GM23338 (cell line): ENCODE data around the gene TYMS. TPM values are rescaled to one million over a fixed set of nuclear protein-coding genes. Genes with fewer than 3 reads are reported as not detected.
A peak's percentile ranks its signal among the peaks of the same experiment; 100 is the strongest.

Experiments
- ATAC-seq: fragments of 200-7000 bp; cut with Tn5 transposase; 3 replicates; pipeline ENCODE4 v1.9.1; 2020
- DNase-seq: peaks from one replicate; pipeline ENCODE4 v3.0.0-alpha.2; 2015; ENCODE audit warnings: low spot score
- H2AFZ ChIP-seq: fragments of 200-600 bp; sonication (generic); 2 replicates; pipeline ENCODE4 v1.8.0; 2016; ENCODE audit warnings: antibody characterized with exemption, mild to moderate bottlenecking, moderate library complexity
- H3F3A ChIP-seq: fragments of 200-600 bp; sonication (generic); replicated peaks from 2 replicates; pipeline ENCODE4 v1.8.0; 2017; ENCODE audit warnings: antibody characterized with exemption, mixed run types, low read depth
- H3K27ac ChIP-seq: fragments of 200-600 bp; sonication (generic); 2 replicates; pipeline ENCODE4 v1.6.1; 2016; ENCODE audit warnings: low read depth
- H3K27me3 ChIP-seq: fragments of 200-600 bp; sonication (generic); 2 replicates; pipeline ENCODE4 v1.8.0; 2016; ENCODE audit warnings: mild to moderate bottlenecking, mixed run types, moderate library complexity; ENCODE audit not compliant: insufficient read depth
- H3K36me3 ChIP-seq: fragments of 200-600 bp; sonication (generic); 2 replicates; pipeline ENCODE4 v1.8.0; 2016; ENCODE audit warnings: mild to moderate bottlenecking; ENCODE audit not compliant: insufficient read depth
- H3K4me1 ChIP-seq: fragments of 200-600 bp; sonication (generic); 2 replicates; pipeline ENCODE4 v1.8.0; 2016; ENCODE audit warnings: mild to moderate bottlenecking, moderate library complexity; ENCODE audit not compliant: insufficient read depth
- H3K4me2 ChIP-seq: fragments of 200-600 bp; sonication (generic); 2 replicates; pipeline ENCODE4 v1.7.1; 2017; ENCODE audit warnings: mixed run types
- H3K4me3 ChIP-seq: fragments of 200-600 bp; sonication (generic); 2 replicates; pipeline ENCODE4 v1.6.1; 2016; ENCODE audit warnings: mixed run types
- H3K79me2 ChIP-seq: fragments of 200-600 bp; sonication (generic); replicated peaks from 2 replicates; pipeline ENCODE4 v1.8.0; 2017; ENCODE audit warnings: mild to moderate bottlenecking; ENCODE audit not compliant: insufficient read depth
- H3K9me2 ChIP-seq: fragments of 200-600 bp; sonication (generic); 2 replicates; pipeline ENCODE4 v1.8.0; 2017; ENCODE audit not compliant: insufficient read depth
- H4K20me1 ChIP-seq: fragments of 200-600 bp; sonication (generic); replicated peaks from 2 replicates; pipeline ENCODE4 v1.8.0; 2017; ENCODE audit warnings: mild to moderate bottlenecking; ENCODE audit not compliant: insufficient read depth
- H3K27ac Mint-ChIP-seq: 2 replicates; pipeline ENCODE4 v1.8.0; 2020; ENCODE audit warnings: inconsistent platforms, mild to moderate bottlenecking, moderate library complexity, mixed read lengths
- H3K27me3 Mint-ChIP-seq: 3 replicates; pipeline ENCODE4 v1.8.0; 2022; ENCODE audit warnings: low read depth, mild to moderate bottlenecking, moderate library complexity, mixed read lengths, inconsistent platforms; ENCODE audit not compliant: insufficient read depth, poor library complexity
- H3K36me3 Mint-ChIP-seq: 3 replicates; pipeline ENCODE4 v1.8.0; 2021; ENCODE audit warnings: low read depth, mild to moderate bottlenecking, inconsistent platforms, moderate library complexity, mixed read lengths
- H3K4me1 Mint-ChIP-seq: 3 replicates; pipeline ENCODE4 v1.8.0; 2020; ENCODE audit warnings: mild to moderate bottlenecking, inconsistent platforms, mixed read lengths
- H3K4me3 Mint-ChIP-seq: 3 replicates; pipeline ENCODE4 v1.8.0; 2021; ENCODE audit warnings: moderate library complexity, mild to moderate bottlenecking, inconsistent platforms, mixed read lengths
- H3K9me3 Mint-ChIP-seq: 3 replicates; pipeline ENCODE4 v1.8.0; 2020; ENCODE audit warnings: moderate library complexity, mild to moderate bottlenecking, inconsistent platforms, mixed read lengths
- CREB1 ChIP-seq: fragments of 250-450 bp; sonication (Bioruptor Pico); IDR thresholded peaks from 2 replicates; pipeline ENCODE4 v1.5.0; 2020; ENCODE audit warnings: low read depth, mild to moderate bottlenecking, moderate library complexity
- CTCF ChIP-seq, 2 experiments: fragments of 200-600 bp in 1 of 2; sonication (generic) in 1 of 2; conservative IDR thresholded peaks; 2 replicates each; pipeline versions ENCODE4 v1.5.1 to v1.6.1; 2016 to 2017; ENCODE audit warnings: antibody characterized with exemption in 2 of 2, low read depth in 2 of 2, mild to moderate bottlenecking in 2 of 2, moderate library complexity in 1 of 2
- ETS1 ChIP-seq: IDR thresholded peaks from 2 replicates; pipeline ENCODE4 v1.6.1; 2016; ENCODE audit warnings: antibody characterized with exemption
- EZH2 ChIP-seq: fragments of 200-600 bp; sonication (generic); IDR thresholded peaks from one replicate; pipeline ENCODE4 v1.8.0; 2017; ENCODE audit warnings: antibody characterized with exemption, mild to moderate bottlenecking, low read depth; ENCODE audit not compliant: unreplicated experiment
- EZH2phosphoT487 ChIP-seq: fragments of 200-600 bp; sonication (generic); IDR thresholded peaks from one replicate; pipeline ENCODE4 v1.8.1; 2018; ENCODE audit warnings: antibody characterized with exemption; ENCODE audit not compliant: unreplicated experiment
- JUNB ChIP-seq: IDR thresholded peaks from one replicate; pipeline ENCODE4 v1.6.1; 2016; ENCODE audit warnings: antibody characterized with exemption; ENCODE audit not compliant: unreplicated experiment
- POLR2AphosphoS5 ChIP-seq: IDR thresholded peaks from 2 replicates; pipeline ENCODE4 v1.6.1; 2016; ENCODE audit warnings: antibody characterized with exemption, low read depth
- STAT1 ChIP-seq: IDR thresholded peaks from one replicate; pipeline ENCODE4 v1.6.1; 2016; ENCODE audit warnings: antibody characterized with exemption; ENCODE audit not compliant: unreplicated experiment
- ZNF114 ChIP-seq: fragments of 250-450 bp; sonication (Bioruptor Pico); IDR thresholded peaks from 2 replicates; pipeline ENCODE4 v1.5.0; 2020; ENCODE audit warnings: mild to moderate bottlenecking, moderate library complexity
- ZNF331 ChIP-seq: fragments of 250-450 bp; sonication (Bioruptor Pico); IDR thresholded peaks from 2 replicates; pipeline ENCODE4 v1.5.0; 2020; ENCODE audit warnings: low read depth, mild to moderate bottlenecking, moderate library complexity
- ZNF462 ChIP-seq: fragments of 250-450 bp; sonication (Bioruptor Pico); IDR thresholded peaks from 2 replicates; pipeline ENCODE4 v1.5.0; 2020; ENCODE audit warnings: mild to moderate bottlenecking, moderate library complexity
- polyA plus RNA-seq: library from polyadenylated mRNA; unstranded; fragments of >200 nt; fragmentation: Nextera tagmentation; extraction: Ambion mirVana; gene quantifications from 2 replicates; pipeline ENCODE4 v1.2.1, GENCODE V29; 2016
- total RNA-seq: library from RNA; depleted of rRNA; stranded (reverse); fragments of >200 nt; shearing (Covaris generic); gene quantifications from 2 replicates; pipeline ENCODE4 v1.2.3, GENCODE V29; 2014

The TYMS gene
- total and polyA plus RNA-seq, 2 experiments from 2014 or later, result 52.9 to 72.3 TPM

- DNase-seq (no peak), ATAC-seq (no peak)
- Histone ChIP-seq H3K27ac (no peak overlapping the region), H3K9me2 (no peaks in the 10 kb centered on the region), H2AFZ (no peak overlapping the region), H3K4me3 (no peak overlapping the region), H3K36me3 (no peaks in the 10 kb centered on the region), H3K79me2 (peaks cover 18% of the 10 kb centered on the region), H3K4me2 (no peak overlapping the region), H4K20me1 (peaks cover 14% of the 10 kb centered on the region), H3K4me1 (peaks cover 5% of the 10 kb centered on the region; the same call in 1 of the 2 replicates), H3F3A (no peaks in the 10 kb centered on the region), H3K27me3 (no peaks in the 10 kb centered on the region)
- Mint-ChIP-seq H3K27me3 (peaks cover 3% of the 10 kb centered on the region), H3K9me3 (no peaks in the 10 kb centered on the region), H3K4me1 (peaks cover 4% of the 10 kb centered on the region; the same call in 2 of the 3 replicates), H3K27ac (no peak overlapping the region), H3K36me3 (peaks cover 58% of the 10 kb centered on the region), H3K4me3 (no peak overlapping the region)
- TF ChIP-seq EZH2 (no peak), EZH2phosphoT487 (no peak), STAT1 (no peak), ZNF331 (no peak), CTCF (conservative IDR thresholded peaks at IDR 0.05; ENCODE audit: low read depth in 2 of 2) (no peak), ZNF114 (CRISPR knock-in tag) (no peak), JUNB (no peak)
These were observed 39.6 kb downstream of the TYMS start for GRCh38 chr18:697012-697411.

GRCh38 chr18:697800-698199, 40.3 kb downstream of the TYMS start:
- no peaks in the 10 kb centered on the region for H3F3A ChIP-seq
- no peak overlapping the region for H3K27ac Mint-ChIP-seq
- ATAC-seq, result peak; percentile 74
- TF ChIP-seq JUNB (no peak), ZNF462 (CRISPR knock-in tag) (no peak), ETS1 (no peak), CREB1 (CRISPR knock-in tag) (no peak), POLR2AphosphoS5 (no peak), STAT1 (no peak)

More at GRCh38 chr18:697800-698199, 40.3 kb downstream of the TYMS start:
- Histone ChIP-seq H2AFZ (no peak overlapping the region), H3K4me1 (peaks cover 5% of the 10 kb centered on the region; the same call in 1 of the 2 replicates), H3K36me3 (no peaks in the 10 kb centered on the region), H3K4me2 (no peak overlapping the region), H3K79me2 (peaks cover 18% of the 10 kb centered on the region), H3K4me3 (no peak overlapping the region), H3K27me3 (no peaks in the 10 kb centered on the region), H3K9me2 (no peaks in the 10 kb centered on the region), H4K20me1 (peaks cover 14% of the 10 kb centered on the region), H3K27ac (no peak overlapping the region)
- peak; percentile 59 for DNase-seq
- H3K9me3 Mint-ChIP-seq, result no peaks in the 10 kb centered on the region
- H3K36me3 Mint-ChIP-seq, result peaks cover 52% of the 10 kb centered on the region
- no peak overlapping the region for H3K4me3 Mint-ChIP-seq
- peaks cover 3% of the 10 kb centered on the region for H3K27me3 Mint-ChIP-seq
- H3K4me1 Mint-ChIP-seq, result peaks cover 4% of the 10 kb centered on the region; the same call in 2 of the 3 replicates
